HepG2 (cell line): ENCODE results near the gene TGDS. TPM values are rescaled to one million over a fixed set of nuclear protein-coding genes. Genes with fewer than 3 reads are reported as not detected.

Experiments used
- CBX5 ChIP-seq: sonication (generic); formaldehyde crosslinking; IDR thresholded peaks from 2 replicates; pipeline ENCODE4 v1.4.0; 2020; ENCODE audit warnings: missing genetic modification reagents, borderline replicate concordance
- CCDC6 ChIP-seq: sonication (generic); formaldehyde crosslinking; IDR thresholded peaks from 2 replicates; pipeline ENCODE4 v1.8.1; 2022; ENCODE audit warnings: mild to moderate bottlenecking, missing genetic modification reagents, moderate library complexity
- DR1 ChIP-seq: sonication (generic); formaldehyde crosslinking; IDR thresholded peaks from 2 replicates; pipeline ENCODE4 v1.8.0; 2021; ENCODE audit warnings: mild to moderate bottlenecking, missing genetic modification reagents, inconsistent platforms
- KAT8 ChIP-seq: IDR thresholded peaks from 2 replicates; pipeline ENCODE4 v1.6.1; 2016; ENCODE audit warnings: missing genetic modification reagents, missing compliant biosample characterization
- MAFF ChIP-seq: IDR thresholded peaks from 2 replicates; pipeline ENCODE4 v1.6.1; 2011; ENCODE audit warnings: low read depth, low read length, improper control_type of control experiment
- NCOA2 ChIP-seq: sonication (generic); formaldehyde crosslinking; IDR thresholded peaks from 2 replicates; pipeline ENCODE4 v1.8.0; 2022; ENCODE audit warnings: inconsistent platforms
- NONO ChIP-seq, 2 experiments: fragments of 450-650 bp in 1 of 2; sonication (generic) in 1 of 2; formaldehyde crosslinking in 1 of 2; IDR thresholded peaks in 1 of 2; conservative IDR thresholded peaks in 1 of 2; 2 replicates each; pipeline versions ENCODE4 v1.6.1 to v1.8.0; 2017 to 2022; ENCODE audit warnings: mild to moderate bottlenecking in 1 of 2, missing genetic modification reagents in 1 of 2, moderate library complexity in 1 of 2
- POGZ ChIP-seq: sonication (generic); formaldehyde crosslinking; IDR thresholded peaks from 2 replicates; pipeline ENCODE4 v1.4.0; 2020; ENCODE audit warnings: mild to moderate bottlenecking, missing genetic modification reagents
- PPARG ChIP-seq: conservative IDR thresholded peaks from 2 replicates; pipeline ENCODE4 v1.6.1; 2016; ENCODE audit warnings: missing biosample characterization, missing genetic modification reagents
- SIN3B ChIP-seq: fragments of 150-350 bp; IDR thresholded peaks from 2 replicates; pipeline ENCODE4 v1.6.1; 2014; ENCODE audit warnings: low read length
- SP5 ChIP-seq: IDR thresholded peaks from 2 replicates; pipeline ENCODE4 v1.6.1; 2016; ENCODE audit warnings: low read depth, borderline replicate concordance
- ZFP36L1 ChIP-seq: sonication (generic); formaldehyde crosslinking; IDR thresholded peaks from 2 replicates; pipeline ENCODE4 v1.8.0; 2022; ENCODE audit warnings: mild to moderate bottlenecking, missing genetic modification reagents, moderate library complexity
- ZMAT3 ChIP-seq: sonication (generic); formaldehyde crosslinking; conservative IDR thresholded peaks from 2 replicates; pipeline ENCODE4 v1.7.0; 2021; ENCODE audit warnings: missing genetic modification reagents
- ZNF10 ChIP-seq: sonication (generic); formaldehyde crosslinking; IDR thresholded peaks from 2 replicates; pipeline ENCODE4 v1.4.0; 2020; ENCODE audit warnings: mild to moderate bottlenecking, low read depth, missing genetic modification reagents, borderline replicate concordance
- ZSCAN31 ChIP-seq: sonication (generic); formaldehyde crosslinking; IDR thresholded peaks from 2 replicates; pipeline ENCODE4 v1.5.0; 2020; ENCODE audit warnings: low read depth, mild to moderate bottlenecking, missing genetic modification reagents
- polyA plus RNA-seq, 8 experiments: library from polyadenylated mRNA; depleted of rRNA in 3 of 8; stranded (reverse) in 7 of 8; unstranded in 1 of 8; fragments of >200 nt; fragmentation: Illumina TruSeq in 4 of 8; extraction: Trizol in 4 of 8; gene quantifications; 2 replicates each; pipeline versions ENCODE4 v1.2.1 to v1.2.3, GENCODE V29; 2011 to 2016; ENCODE audit warnings: low read depth in 4 of 8, missing spikeins in 1 of 8, mixed read lengths in 1 of 8; ENCODE audit not compliant: insufficient read depth in 1 of 8
- total RNA-seq, 5 experiments: library from RNA; depleted of rRNA; stranded (reverse); fragments of >200 nt; fragmentation: Illumina TruSeq; extraction: Trizol; gene quantifications; 2 replicates each; pipeline ENCODE4 v1.2.3, GENCODE V29; 2016; ENCODE audit warnings: low read depth in 1 of 5
- TF ChIP-seq, protein P1 (sequence below): sonication (generic); formaldehyde crosslinking; IDR thresholded peaks from 2 replicates; pipeline ENCODE4 v1.5.0; 2020; ENCODE audit warnings: mild to moderate bottlenecking, missing genetic modification reagents, borderline replicate concordance
- TF ChIP-seq, protein P2 (sequence below): sonication (generic); formaldehyde crosslinking; IDR thresholded peaks from 2 replicates; pipeline ENCODE4 v1.5.0; 2020; ENCODE audit warnings: missing genetic modification reagents
- TF ChIP-seq, protein P3 (sequence below): IDR thresholded peaks from 2 replicates; pipeline ENCODE4 v1.6.1; 2016; ENCODE audit warnings: mild to moderate bottlenecking, missing biosample characterization, missing genetic modification reagents
- TF ChIP-seq, protein P4 (sequence below): sonication (generic); formaldehyde crosslinking; conservative IDR thresholded peaks from 2 replicates; pipeline ENCODE4 v1.8.1; 2023; ENCODE audit warnings: missing genetic modification reagents
- TF ChIP-seq, protein P5 (sequence below): sonication (generic); formaldehyde crosslinking; IDR thresholded peaks from 2 replicates; pipeline ENCODE4 v1.4.0; 2020; ENCODE audit warnings: mild to moderate bottlenecking, missing genetic modification reagents

TGDS gene
- total and polyA plus RNA-seq, 2 of the 13 experiments (the other 11 are each of a cell fraction or from before 2014, with no cell fraction given) = 15.5 to 17.9 TPM

DNA sequence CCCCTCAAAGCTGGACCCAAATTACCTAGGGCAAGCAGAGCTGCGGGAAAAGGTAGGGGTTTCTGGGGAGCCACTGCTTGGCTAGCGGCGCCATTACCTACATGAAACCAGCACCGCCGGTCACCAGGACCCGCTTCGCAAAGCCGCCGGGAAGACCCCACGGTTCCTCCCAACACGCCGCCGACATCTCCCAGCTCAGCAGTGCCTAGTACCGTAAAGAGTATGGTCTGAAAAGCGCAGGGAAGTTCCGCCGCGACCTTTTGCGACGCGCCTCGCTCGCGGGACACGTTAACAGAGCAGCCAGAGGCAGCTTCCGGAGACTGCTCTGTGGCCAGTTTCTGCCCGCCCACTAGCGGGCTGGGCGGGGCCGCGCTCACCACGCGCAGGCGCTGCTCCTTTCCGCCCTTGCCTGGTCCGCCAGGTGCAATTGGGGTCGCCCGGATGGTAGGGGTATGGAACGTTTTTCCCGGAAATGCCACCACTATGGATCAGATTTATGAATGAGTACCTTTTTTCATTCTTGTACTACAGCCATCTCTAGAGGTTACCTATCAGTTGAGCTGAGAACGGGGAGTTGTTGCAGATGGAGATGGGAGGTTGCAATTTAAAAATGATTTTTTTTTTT lies at the start of gene TGDS (continued):
- TF ChIP-seq CCDC6 (CRISPR knock-in tag) (0 out of 2 replicates have a peak, but pooled peaks have one; percentile 56), DR1 (peak; percentile 67; the same call in 1 of the 2 replicates), MAFF (no peak), SP5 (CRISPR knock-in tag) (peak; percentile 81), NONO (IDR thresholded peaks at IDR 0.05) (no peak), NONO (CRISPR knock-in tag; conservative IDR thresholded peaks at IDR 0.05) (0 out of 2 replicates have a peak, but pooled peaks have one; percentile 57), NCOA2 (CRISPR knock-in tag) (peak; percentile 59), ZFP36L1 (CRISPR knock-in tag) (no peak), CBX5 (peak; percentile 85; the same call in 1 of the 2 replicates), SIN3B (no peak), ZMAT3 (CRISPR knock-in tag) (0 out of 2 replicates have a peak, but pooled peaks have one; percentile 65), POGZ (CRISPR knock-in tag) (peak; percentile 82; the same call in 1 of the 2 replicates), ZNF10 (CRISPR knock-in tag) (no peak), KAT8 (CRISPR knock-in tag) (peak; percentile 91), PPARG (CRISPR knock-in tag) (no peak), ZSCAN31 (CRISPR knock-in tag) (peak; percentile 76; the same call in 1 of the 2 replicates)
- TF ChIP-seq, protein P1, sequence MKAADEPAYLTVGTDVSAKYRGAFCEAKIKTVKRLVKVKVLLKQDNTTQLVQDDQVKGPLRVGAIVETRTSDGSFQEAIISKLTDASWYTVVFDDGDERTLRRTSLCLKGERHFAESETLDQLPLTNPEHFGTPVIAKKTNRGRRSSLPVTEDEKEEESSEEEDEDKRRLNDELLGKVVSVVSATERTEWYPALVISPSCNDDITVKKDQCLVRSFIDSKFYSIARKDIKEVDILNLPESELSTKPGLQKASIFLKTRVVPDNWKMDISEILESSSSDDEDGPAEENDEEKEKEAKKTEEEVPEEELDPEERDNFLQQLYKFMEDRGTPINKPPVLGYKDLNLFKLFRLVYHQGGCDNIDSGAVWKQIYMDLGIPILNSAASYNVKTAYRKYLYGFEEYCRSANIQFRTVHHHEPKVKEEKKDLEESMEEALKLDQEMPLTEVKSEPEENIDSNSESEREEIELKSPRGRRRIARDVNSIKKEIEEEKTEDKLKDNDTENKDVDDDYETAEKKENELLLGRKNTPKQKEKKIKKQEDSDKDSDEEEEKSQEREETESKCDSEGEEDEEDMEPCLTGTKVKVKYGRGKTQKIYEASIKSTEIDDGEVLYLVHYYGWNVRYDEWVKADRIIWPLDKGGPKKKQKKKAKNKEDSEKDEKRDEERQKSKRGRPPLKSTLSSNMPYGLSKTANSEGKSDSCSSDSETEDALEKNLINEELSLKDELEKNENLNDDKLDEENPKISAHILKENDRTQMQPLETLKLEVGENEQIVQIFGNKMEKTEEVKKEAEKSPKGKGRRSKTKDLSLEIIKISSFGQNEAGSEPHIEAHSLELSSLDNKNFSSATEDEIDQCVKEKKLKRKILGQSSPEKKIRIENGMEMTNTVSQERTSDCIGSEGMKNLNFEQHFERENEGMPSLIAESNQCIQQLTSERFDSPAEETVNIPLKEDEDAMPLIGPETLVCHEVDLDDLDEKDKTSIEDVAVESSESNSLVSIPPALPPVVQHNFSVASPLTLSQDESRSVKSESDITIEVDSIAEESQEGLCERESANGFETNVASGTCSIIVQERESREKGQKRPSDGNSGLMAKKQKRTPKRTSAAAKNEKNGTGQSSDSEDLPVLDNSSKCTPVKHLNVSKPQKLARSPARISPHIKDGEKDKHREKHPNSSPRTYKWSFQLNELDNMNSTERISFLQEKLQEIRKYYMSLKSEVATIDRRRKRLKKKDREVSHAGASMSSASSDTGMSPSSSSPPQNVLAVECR (CRISPR knock-in tag) = peak; percentile 87; the same call in 1 of the 2 replicates
- TF ChIP-seq, protein P2, sequence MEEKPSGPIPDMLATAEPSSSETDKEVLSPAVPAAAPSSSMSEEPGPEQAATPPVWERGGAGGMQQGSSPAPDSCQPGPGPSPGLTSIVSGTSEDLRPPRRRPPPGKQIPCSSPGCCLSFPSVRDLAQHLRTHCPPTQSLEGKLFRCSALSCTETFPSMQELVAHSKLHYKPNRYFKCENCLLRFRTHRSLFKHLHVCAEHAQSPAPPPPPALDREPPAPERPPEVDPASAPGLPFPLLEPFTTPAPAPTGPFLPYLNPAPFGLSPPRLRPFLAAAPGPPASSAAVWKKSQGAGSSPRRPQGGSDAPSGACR (CRISPR knock-in tag) = 0 out of 2 replicates have a peak, but pooled peaks have one; percentile 28
- TF ChIP-seq, protein P3, sequence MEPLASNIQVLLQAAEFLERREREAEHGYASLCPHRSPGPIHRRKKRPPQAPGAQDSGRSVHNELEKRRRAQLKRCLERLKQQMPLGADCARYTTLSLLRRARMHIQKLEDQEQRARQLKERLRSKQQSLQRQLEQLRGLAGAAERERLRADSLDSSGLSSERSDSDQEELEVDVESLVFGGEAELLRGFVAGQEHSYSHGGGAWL = peak; percentile 61; the same call in 1 of the 2 replicates
- TF ChIP-seq, protein P4, sequence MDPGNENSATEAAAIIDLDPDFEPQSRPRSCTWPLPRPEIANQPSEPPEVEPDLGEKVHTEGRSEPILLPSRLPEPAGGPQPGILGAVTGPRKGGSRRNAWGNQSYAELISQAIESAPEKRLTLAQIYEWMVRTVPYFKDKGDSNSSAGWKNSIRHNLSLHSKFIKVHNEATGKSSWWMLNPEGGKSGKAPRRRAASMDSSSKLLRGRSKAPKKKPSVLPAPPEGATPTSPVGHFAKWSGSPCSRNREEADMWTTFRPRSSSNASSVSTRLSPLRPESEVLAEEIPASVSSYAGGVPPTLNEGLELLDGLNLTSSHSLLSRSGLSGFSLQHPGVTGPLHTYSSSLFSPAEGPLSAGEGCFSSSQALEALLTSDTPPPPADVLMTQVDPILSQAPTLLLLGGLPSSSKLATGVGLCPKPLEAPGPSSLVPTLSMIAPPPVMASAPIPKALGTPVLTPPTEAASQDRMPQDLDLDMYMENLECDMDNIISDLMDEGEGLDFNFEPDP = no peak
- TF ChIP-seq, protein P5, sequence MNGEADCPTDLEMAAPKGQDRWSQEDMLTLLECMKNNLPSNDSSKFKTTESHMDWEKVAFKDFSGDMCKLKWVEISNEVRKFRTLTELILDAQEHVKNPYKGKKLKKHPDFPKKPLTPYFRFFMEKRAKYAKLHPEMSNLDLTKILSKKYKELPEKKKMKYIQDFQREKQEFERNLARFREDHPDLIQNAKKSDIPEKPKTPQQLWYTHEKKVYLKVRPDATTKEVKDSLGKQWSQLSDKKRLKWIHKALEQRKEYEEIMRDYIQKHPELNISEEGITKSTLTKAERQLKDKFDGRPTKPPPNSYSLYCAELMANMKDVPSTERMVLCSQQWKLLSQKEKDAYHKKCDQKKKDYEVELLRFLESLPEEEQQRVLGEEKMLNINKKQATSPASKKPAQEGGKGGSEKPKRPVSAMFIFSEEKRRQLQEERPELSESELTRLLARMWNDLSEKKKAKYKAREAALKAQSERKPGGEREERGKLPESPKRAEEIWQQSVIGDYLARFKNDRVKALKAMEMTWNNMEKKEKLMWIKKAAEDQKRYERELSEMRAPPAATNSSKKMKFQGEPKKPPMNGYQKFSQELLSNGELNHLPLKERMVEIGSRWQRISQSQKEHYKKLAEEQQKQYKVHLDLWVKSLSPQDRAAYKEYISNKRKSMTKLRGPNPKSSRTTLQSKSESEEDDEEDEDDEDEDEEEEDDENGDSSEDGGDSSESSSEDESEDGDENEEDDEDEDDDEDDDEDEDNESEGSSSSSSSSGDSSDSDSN (CRISPR knock-in tag) = peak; percentile 70
